Neural crest cell (in vitro differentiated cells): Measurements from ENCODE around the gene ADGRG1. TPM values are rescaled to one million over a fixed set of nuclear protein-coding genes. Genes with fewer than 3 reads are reported as not detected.

Experiments
- DNase-seq: peaks from one replicate; pipeline ENCODE4 v3.0.0; 2021; ENCODE audit warnings: low read depth, mixed read lengths, low spot score
- H3K27ac Mint-ChIP-seq: one replicate; pipeline ENCODE4 v1.8.0; 2021; ENCODE audit warnings: mild to moderate bottlenecking, mixed read lengths; ENCODE audit not compliant: unreplicated experiment
- H3K27me3 Mint-ChIP-seq: 2 replicates; pipeline ENCODE4 v1.8.0; 2021; ENCODE audit warnings: low read depth, mild to moderate bottlenecking, mixed read lengths
- H3K36me3 Mint-ChIP-seq: 2 replicates; pipeline ENCODE4 v1.8.0; 2021; ENCODE audit warnings: low read depth, mild to moderate bottlenecking, mixed read lengths
- H3K4me1 Mint-ChIP-seq: 2 replicates; pipeline ENCODE4 v1.8.0; 2021; ENCODE audit warnings: mixed read lengths
- H3K4me3 Mint-ChIP-seq: one replicate; pipeline ENCODE4 v1.8.0; 2021; ENCODE audit warnings: mild to moderate bottlenecking, mixed read lengths
- H3K9me3 Mint-ChIP-seq: 2 replicates; pipeline ENCODE4 v1.8.0; 2021; ENCODE audit warnings: mixed read lengths
- total RNA-seq: library from RNA; stranded (reverse); gene quantifications from 2 replicates; pipeline ENCODE4 v1.2.1, GENCODE V29; 2021
- TF ChIP-seq, protein P1 (sequence below): fragments of 200-600 bp; sonication (generic); conservative IDR thresholded peaks from 2 replicates; pipeline ENCODE4 v1.5.0; 2021; ENCODE audit warnings: antibody characterized with exemption, mild to moderate bottlenecking

ADGRG1 gene
- total RNA-seq, 1 donor from 2014 or later, result 58.5 TPM

DNA sequence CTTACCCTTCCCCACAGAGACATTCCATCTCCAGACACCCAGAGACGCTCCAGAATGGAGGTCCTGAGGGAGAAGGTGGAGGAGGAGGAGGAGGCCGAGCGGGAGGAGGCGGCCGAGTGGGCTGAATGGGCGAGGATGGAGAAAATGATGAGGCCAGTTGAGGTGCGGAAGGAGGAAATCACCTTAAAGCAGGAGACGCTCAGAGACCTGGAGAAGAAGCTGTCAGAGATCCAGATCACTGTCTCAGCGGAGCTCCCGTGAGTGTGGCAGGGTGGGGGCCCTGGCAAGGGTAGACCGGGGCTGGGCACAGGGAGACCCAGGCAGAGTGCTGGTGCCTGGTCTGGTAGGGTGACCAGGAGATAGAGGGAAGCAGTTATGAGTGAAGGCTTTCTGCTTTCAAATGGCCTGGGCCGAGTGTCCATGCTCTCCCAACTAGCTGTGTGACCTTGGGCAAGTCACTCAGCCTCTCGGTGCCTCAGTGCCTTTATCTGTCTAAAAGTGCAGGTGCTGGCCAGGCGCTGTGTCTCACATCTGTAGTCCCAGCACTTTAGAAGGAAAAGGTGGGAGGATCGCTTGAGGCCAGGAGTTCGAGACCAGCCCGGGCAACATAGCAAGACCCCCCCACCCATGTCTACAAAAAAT lies 69.6 kb downstream of the ADGRG1 start:
- H3K36me3 Mint-ChIP-seq, result no peaks in the 10 kb centered on the region
- H3K9me3 Mint-ChIP-seq, result no peaks in the 10 kb centered on the region
- no peak overlapping the region for H3K4me3 Mint-ChIP-seq
- peak overlapping the region; percentile 35 for H3K27ac Mint-ChIP-seq
- TF ChIP-seq, protein P1, sequence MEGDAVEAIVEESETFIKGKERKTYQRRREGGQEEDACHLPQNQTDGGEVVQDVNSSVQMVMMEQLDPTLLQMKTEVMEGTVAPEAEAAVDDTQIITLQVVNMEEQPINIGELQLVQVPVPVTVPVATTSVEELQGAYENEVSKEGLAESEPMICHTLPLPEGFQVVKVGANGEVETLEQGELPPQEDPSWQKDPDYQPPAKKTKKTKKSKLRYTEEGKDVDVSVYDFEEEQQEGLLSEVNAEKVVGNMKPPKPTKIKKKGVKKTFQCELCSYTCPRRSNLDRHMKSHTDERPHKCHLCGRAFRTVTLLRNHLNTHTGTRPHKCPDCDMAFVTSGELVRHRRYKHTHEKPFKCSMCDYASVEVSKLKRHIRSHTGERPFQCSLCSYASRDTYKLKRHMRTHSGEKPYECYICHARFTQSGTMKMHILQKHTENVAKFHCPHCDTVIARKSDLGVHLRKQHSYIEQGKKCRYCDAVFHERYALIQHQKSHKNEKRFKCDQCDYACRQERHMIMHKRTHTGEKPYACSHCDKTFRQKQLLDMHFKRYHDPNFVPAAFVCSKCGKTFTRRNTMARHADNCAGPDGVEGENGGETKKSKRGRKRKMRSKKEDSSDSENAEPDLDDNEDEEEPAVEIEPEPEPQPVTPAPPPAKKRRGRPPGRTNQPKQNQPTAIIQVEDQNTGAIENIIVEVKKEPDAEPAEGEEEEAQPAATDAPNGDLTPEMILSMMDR, result no peak
- H3K4me1 Mint-ChIP-seq, result peaks cover 31% of the 10 kb centered on the region
- no peak for DNase-seq
- H3K27me3 Mint-ChIP-seq, result no peaks in the 10 kb centered on the region

GRCh38 chr16:57698812-57699405 lies 70.5 kb downstream of the ADGRG1 start:
- Mint-ChIP-seq H3K27ac (no peak overlapping the region), H3K4me3 (no peak overlapping the region), H3K4me1 (peaks cover 31% of the 10 kb centered on the region), H3K27me3 (no peaks in the 10 kb centered on the region), H3K36me3 (no peaks in the 10 kb centered on the region), H3K9me3 (no peaks in the 10 kb centered on the region)
- TF ChIP-seq, protein P1, result no peak
- no peak for DNase-seq

GRCh38 chr16:57699481-57699880 lies 71.1 kb downstream of the ADGRG1 start:
- Mint-ChIP-seq H3K4me3 (no peak overlapping the region), H3K36me3 (no peaks in the 10 kb centered on the region), H3K4me1 (peaks cover 30% of the 10 kb centered on the region), H3K27ac (no peak overlapping the region), H3K9me3 (no peaks in the 10 kb centered on the region), H3K27me3 (no peaks in the 10 kb centered on the region)
- no peak for DNase-seq
- TF ChIP-seq, protein P1, result no peak

GRCh38 chr16:57699899-57700298 lies 71.5 kb downstream of the ADGRG1 start:
- H3K36me3 Mint-ChIP-seq, result no peaks in the 10 kb centered on the region

GRCh38 chr16:57700781-57701551 lies 72.5 kb downstream of the ADGRG1 start:
- peak; percentile 18 for DNase-seq
- TF ChIP-seq, protein P1, result no peak
- Mint-ChIP-seq H3K9me3 (no peaks in the 10 kb centered on the region), H3K27me3 (no peaks in the 10 kb centered on the region), H3K4me3 (peak overlapping the region; percentile 8), H3K36me3 (no peaks in the 10 kb centered on the region), H3K27ac (peak overlapping the region; percentile 63), H3K4me1 (peaks cover 21% of the 10 kb centered on the region)

More at GRCh38 chr16:57699899-57700298, 71.5 kb downstream of the ADGRG1 start:
- no peak overlapping the region for H3K4me3 Mint-ChIP-seq
- H3K4me1 Mint-ChIP-seq, result peaks cover 25% of the 10 kb centered on the region
- TF ChIP-seq, protein P1, result no peak
- H3K27ac Mint-ChIP-seq, result no peak overlapping the region
- no peak for DNase-seq
- H3K27me3 Mint-ChIP-seq, result no peaks in the 10 kb centered on the region
- no peaks in the 10 kb centered on the region for H3K9me3 Mint-ChIP-seq
